NCI-H526 treated with DMSO at 0.1 percent for 48 hours (cell line): ENCODE measurements around the gene KDM5A.
"Not testable (repeated sequence)": the region's sequence is repeated elsewhere in the genome, so short reads cannot be mapped to it uniquely, and the experiment has no call there.

Source experiments
- DNase-seq: peaks from one replicate; lab custom pipeline; 2025; lab: John Stamatoyannopoulos, UW

The KDM5A gene

DNA sequence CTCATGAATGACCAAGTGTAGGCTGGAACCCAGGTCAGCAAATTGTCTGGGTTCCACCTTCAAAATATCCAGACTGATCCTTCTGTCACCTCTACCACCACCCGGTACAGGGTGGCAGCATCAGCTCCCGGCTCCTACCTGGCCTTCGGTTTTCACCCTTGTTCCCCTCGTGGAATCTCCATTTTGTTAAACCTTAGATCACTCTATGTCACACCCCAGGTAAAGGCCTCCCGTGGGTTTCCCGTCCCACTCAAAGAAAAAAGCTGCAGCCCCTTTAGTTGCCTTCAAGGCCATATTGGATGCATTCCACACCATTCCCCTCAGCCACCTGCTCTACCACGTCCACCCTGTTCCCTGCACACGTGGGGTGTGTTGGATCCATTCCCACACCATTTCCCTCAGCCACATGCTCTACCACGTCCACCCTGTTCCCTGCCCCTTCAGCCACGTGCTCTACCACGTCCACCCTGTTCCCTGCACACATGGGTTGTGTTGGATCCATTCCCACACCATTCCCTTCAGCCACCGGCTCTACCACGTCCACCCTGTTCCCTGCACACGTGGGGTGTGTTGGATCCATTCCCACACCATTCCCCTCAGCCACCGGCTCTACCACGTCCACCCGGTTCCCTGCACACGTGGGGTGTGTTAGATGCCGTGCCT is 150.3 kb downstream of the KDM5A start:
- DNase-seq = no peak

DNA sequence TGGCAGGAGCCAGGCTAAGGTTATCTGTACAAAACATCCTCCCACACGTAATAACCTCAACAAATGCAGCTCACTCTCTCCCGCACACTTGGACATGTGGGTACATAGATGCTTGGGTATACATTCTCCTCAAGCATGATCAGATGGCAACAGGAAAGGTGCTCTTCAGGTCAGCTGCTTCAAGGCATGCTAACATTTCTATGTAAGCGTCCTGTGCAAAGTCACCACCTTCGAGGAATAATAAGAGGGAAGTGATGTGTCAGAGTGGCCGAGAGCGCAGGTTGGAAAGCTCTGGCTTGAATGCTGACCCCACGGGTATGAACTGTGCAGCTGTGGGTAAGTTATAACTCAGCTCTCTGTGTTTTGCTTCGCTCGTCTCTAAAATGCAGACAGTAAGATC is 151.0 kb downstream of the KDM5A start:
- no peak for DNase-seq

GRCh38 chr12:237026-237815 is 151.9 kb downstream of the KDM5A start:
- DNase-seq = no peak

GRCh38 chr12:236445-236844 is 152.7 kb downstream of the KDM5A start:
- no peak for DNase-seq

DNA sequence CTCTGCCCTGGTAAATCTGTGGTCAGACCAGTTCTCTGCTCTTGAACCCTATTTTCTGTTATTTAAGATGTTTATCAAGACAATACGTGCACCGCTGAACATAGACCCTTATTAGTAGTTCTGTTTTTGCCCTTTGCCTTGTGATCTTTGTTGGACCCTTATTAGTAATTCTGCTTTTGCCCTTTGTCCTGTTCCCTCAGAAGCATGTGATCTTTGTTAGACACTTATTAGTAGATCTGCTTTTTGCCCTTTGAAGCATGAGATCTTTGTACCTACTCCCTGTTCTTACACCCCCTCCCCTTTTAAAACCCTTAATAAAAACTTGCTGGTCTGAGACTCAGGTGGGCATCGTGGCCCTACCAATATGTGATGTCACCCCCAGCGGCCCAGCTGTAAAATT is 153.2 kb downstream of the KDM5A start:
- DNase-seq = not testable (repeated sequence)

- DNase-seq = no peak
Observed at GRCh38 chr12:234891-235415, 154.2 kb downstream of the KDM5A start.

DNA sequence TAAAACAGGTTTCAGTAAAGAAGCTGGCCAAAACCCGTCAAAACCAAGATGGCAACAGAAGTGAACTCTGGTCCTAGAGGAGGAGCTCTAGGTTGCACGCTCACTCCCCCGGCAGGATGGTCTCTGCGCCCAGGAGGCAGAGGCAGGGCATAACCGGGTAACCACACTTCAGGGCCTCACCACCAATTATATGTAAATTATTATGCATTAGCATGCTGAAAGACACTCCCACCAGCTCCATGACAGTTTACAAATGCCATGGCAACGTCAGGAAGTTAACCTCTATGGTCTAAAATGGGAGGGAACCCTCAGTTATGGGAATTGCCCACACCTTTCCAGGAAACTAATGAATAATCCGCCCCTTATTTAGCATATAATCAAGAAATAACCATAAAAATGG is 155.1 kb downstream of the KDM5A start:
- no peak for DNase-seq

- no peak for DNase-seq
Observed at GRCh38 chr12:233615-233968, 155.5 kb downstream of the KDM5A start.

- no peak for DNase-seq
Observed at GRCh38 chr12:232731-233614, 156.1 kb downstream of the KDM5A start.

GRCh38 chr12:230925-231671 is 158.0 kb downstream of the KDM5A start:
- no peak for DNase-seq
